Type B pancreatic cell (in vitro differentiated cells): ENCODE results near the gene CA6. TPM values are rescaled to one million over a fixed set of nuclear protein-coding genes. Genes with fewer than 3 reads are reported as not detected.
"Not testable (repeated sequence)": the region's sequence is repeated elsewhere in the genome, so short reads cannot be mapped to it uniquely, and the experiment has no call there.

ENCODE experiments used
- DNase-seq: peaks from one replicate; pipeline ENCODE4 v3.0.0; 2021; ENCODE audit warnings: mixed read lengths; ENCODE audit not compliant: unreplicated experiment; ENCODE audit errors: extremely low spot score
- H3K27ac Mint-ChIP-seq: 2 replicates; pipeline ENCODE4 v1.8.0; 2021; ENCODE audit warnings: mild to moderate bottlenecking, mixed read lengths
- H3K27me3 Mint-ChIP-seq: 2 replicates; pipeline ENCODE4 v1.8.0; 2021; ENCODE audit warnings: mixed read lengths
- H3K36me3 Mint-ChIP-seq: 2 replicates; pipeline ENCODE4 v1.8.0; 2021; ENCODE audit warnings: mixed read lengths
- H3K4me1 Mint-ChIP-seq: one replicate; pipeline ENCODE4 v1.8.0; 2021; ENCODE audit warnings: mixed read lengths; ENCODE audit not compliant: unreplicated experiment
- H3K4me3 Mint-ChIP-seq: 2 replicates; pipeline ENCODE4 v1.8.0; 2021; ENCODE audit warnings: mild to moderate bottlenecking, mixed read lengths
- H3K9me3 Mint-ChIP-seq: 2 replicates; pipeline ENCODE4 v1.8.0; 2021; ENCODE audit warnings: mixed read lengths
- CTCF ChIP-seq: fragments of 200-600 bp; sonication (generic); conservative IDR thresholded peaks from 2 replicates; pipeline ENCODE4 v1.5.0; 2021; ENCODE audit warnings: antibody characterized with exemption, mild to moderate bottlenecking
- long read RNA-seq: library from polyadenylated mRNA; unstranded; transcript quantifications from one replicate; pipeline ENCODE4 v2.0.0, GENCODE V29; 2020
- total RNA-seq: library from RNA; stranded (reverse); gene quantifications from 2 replicates; pipeline ENCODE4 v1.2.1, GENCODE V29; 2021; ENCODE audit warnings: low replicate concordance

The CA6 gene
- total RNA-seq, result 0.24 TPM in 1 of 2 replicates, not detected in the other
- long read RNA-seq, partial matches to known transcripts, result 0 of 2 reads
- long read RNA-seq, other reads (novel, unspliced or antisense), result 0 of 2 reads

DNA sequence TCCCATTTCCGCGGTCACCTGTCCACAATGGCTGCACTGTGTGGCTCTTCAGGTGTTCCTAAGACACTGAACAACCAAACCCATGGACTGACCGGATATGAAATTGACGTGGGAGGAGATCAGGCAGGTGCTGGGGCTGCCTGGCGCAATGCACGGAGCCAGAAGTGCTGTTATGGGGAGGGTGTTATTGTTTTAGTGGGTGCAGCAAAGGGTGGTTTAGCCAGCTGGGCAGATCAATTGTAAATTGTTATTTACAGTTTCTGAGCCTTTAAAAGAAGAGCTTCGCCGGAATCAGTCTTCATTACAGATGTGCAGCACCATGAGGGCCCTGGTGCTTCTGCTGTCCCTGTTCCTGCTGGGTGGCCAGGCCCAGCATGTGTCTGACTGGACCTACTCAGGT lies at the start of gene CA6:
TSS of gene CA6 (plus strand) at position 301 of the 400 bp plus-strand sequence. CDS start at position 320, 19 bp downstream.
- no peak for TF ChIP-seq CTCF
- H3K9me3 Mint-ChIP-seq, result no peaks in the 10 kb centered on the region
- H3K4me1 Mint-ChIP-seq, result peaks cover 16% of the 10 kb centered on the region
- H3K27ac Mint-ChIP-seq, result peak within 1 kb of the TSS; percentile 31
- no peak within 1 kb of the TSS for H3K4me3 Mint-ChIP-seq
- no peaks in the 10 kb centered on the region for H3K27me3 Mint-ChIP-seq
- no peak for DNase-seq
- H3K36me3 Mint-ChIP-seq, result no peaks in the 10 kb centered on the region

DNA sequence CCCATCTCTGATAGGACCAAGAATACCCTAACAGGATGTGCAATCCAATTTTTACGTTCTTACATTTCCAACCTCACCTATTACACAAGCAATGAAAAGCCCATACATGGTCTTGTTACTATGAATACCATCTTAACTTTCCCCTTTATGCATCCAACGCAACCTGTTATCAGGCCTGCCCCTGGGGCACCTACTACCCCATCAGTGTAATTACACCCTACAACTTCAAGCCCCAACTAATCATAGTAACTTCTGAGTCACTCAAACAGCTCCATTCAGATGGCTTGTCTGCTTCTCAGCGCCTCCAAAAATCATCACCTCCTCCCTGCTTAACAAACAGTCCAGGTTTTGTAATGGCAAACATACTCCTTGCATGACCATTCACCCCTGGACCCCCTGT lies 48.9 kb upstream of the CA6 start:
- not testable (repeated sequence) for H3K4me3 Mint-ChIP-seq, H3K27ac Mint-ChIP-seq, H3K27me3 Mint-ChIP-seq, H3K36me3 Mint-ChIP-seq, H3K9me3 Mint-ChIP-seq, DNase-seq, H3K4me1 Mint-ChIP-seq

DNA sequence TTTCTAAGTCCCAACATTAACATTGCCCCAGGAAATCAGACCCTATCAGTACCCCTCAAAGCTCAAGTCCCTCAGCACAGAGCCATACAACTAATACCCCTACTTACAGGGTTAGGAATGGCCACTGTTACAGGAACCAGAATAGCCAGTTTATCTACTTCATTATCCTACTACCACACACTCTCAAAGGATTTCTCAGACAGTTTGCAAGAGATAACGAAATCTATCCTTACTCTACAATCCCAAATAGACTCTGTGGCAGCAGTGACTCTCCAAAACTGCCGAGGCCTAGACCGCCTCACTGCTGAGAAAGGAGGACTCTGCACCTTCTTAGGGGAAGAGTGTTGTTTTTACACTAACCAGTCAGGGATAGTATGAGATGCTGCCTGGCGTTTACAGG lies 48.2 kb upstream of the CA6 start:
- H3K4me3 Mint-ChIP-seq, H3K36me3 Mint-ChIP-seq, H3K27ac Mint-ChIP-seq, H3K27me3 Mint-ChIP-seq, DNase-seq, H3K9me3 Mint-ChIP-seq, H3K4me1 Mint-ChIP-seq: not testable (repeated sequence)

DNA sequence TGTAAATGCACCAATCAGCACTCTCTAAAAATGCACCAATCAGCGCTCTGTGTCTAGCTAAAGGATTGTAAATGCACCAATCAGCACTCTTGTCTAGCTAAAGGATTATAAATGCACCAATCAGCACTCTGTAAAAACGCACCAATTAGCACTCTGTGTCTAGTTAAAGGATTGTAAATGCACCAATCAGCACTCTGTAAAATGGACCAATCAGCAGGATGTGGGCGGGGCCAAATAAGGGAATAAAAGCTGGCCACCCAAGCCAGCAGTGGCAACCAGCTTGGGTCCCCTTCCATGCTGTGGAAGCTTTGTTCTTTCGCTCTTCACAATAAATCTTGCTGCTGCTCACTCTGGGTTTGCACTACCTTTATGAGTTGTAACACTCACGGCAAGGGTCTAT lies 47.2 kb upstream of the CA6 start:
- H3K36me3 Mint-ChIP-seq, result not testable (repeated sequence)

GRCh38 chr1:8899046-8899445 lies 46.6 kb upstream of the CA6 start:
- Mint-ChIP-seq H3K9me3 (peaks cover 3% of the 10 kb centered on the region), H3K27ac (no peak overlapping the region), H3K27me3 (no peaks in the 10 kb centered on the region), H3K36me3 (no peaks in the 10 kb centered on the region), H3K4me3 (no peak overlapping the region), H3K4me1 (peaks cover 6% of the 10 kb centered on the region)
- no peak for DNase-seq
- no peak for TF ChIP-seq CTCF

More for the DNA sequence above, 47.2 kb upstream of the CA6 start:
- not testable (repeated sequence) for H3K9me3 Mint-ChIP-seq, H3K4me1 Mint-ChIP-seq, H3K4me3 Mint-ChIP-seq, DNase-seq, H3K27ac Mint-ChIP-seq, H3K27me3 Mint-ChIP-seq

- not testable (repeated sequence) for H3K27me3 Mint-ChIP-seq, H3K27ac Mint-ChIP-seq, H3K4me3 Mint-ChIP-seq, H3K36me3 Mint-ChIP-seq, H3K4me1 Mint-ChIP-seq, DNase-seq, H3K9me3 Mint-ChIP-seq
Observed at GRCh38 chr1:8900684-8901083, 45.0 kb upstream of the CA6 start.

- H3K27ac Mint-ChIP-seq, result peak overlapping the region; percentile 32
- no peaks in the 10 kb centered on the region for H3K27me3 Mint-ChIP-seq
- H3K9me3 Mint-ChIP-seq, result peaks cover 4% of the 10 kb centered on the region
- H3K4me1 Mint-ChIP-seq, result peaks cover 17% of the 10 kb centered on the region
- H3K36me3 Mint-ChIP-seq, result no peaks in the 10 kb centered on the region
- DNase-seq, result no peak
- TF ChIP-seq CTCF, result no peak
- H3K4me3 Mint-ChIP-seq, result no peak overlapping the region
Observed at GRCh38 chr1:8902765-8903164, 42.9 kb upstream of the CA6 start.

DNA sequence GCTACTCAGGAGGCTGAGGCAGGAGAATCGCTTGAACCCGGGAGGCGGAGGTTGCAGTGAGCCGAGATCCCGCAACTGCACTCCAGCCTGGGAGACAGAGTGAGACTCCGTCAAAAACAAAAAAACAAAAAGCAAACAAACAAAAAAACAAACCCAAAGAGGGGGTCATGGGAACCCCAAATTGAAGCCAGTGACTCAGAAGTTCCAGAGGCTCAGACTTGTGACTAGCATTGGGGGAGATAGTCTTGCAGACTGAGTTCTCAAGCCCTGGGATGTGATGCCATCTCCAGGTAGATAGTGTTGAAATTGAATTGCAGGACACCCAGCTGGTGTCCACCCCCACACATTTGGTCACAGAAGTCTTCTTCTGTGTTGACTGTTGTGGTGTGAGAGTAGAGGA lies 42.3 kb upstream of the CA6 start:
- Mint-ChIP-seq H3K27me3 (no peaks in the 10 kb centered on the region), H3K27ac (no peak overlapping the region), H3K9me3 (peaks cover 4% of the 10 kb centered on the region), H3K4me1 (peaks cover 23% of the 10 kb centered on the region), H3K36me3 (no peaks in the 10 kb centered on the region), H3K4me3 (no peak overlapping the region)
- no peak for TF ChIP-seq CTCF
- no peak for DNase-seq
